ENCODE data around the gene SART1.

The SART1 gene

DNA sequence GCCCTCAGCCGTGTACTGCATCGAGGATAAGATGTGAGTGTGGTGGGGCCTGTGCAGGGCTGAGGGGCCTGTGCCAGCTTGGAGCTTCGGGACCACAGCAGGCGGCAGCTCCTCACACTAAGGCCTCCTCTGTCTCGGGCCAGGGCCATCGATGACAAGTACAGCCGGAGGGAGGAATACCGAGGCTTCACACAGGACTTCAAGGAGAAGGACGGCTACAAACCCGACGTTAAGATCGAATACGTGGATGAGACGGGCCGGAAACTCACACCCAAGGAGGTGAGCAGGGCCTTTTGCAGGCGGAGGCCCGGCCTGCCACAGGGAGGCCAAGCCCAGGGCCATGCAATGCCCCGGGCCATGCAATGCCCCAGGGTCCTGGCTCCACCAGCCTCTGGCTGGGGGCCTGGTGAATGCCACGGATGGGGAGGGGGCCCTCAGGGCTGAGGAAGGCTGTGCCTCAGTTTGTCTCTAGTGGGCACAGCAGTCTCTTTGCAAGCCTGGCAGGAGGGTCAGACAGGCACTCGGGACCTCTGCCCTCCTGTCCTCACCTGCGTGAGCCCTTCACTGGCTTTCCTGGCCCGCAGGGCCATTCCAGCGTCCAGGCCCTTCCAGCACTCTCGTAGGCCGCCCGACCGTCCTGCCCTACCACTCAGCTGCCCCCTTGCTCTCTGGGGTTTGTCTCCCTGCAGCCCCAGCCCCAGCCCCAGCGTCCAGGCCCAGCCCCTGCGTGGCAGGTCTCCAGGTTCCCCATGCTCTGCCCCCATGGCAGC is 16.3 kb downstream of the SART1 start:
- no peak overlapping the region for H3K27ac ChIP-seq
- TF ChIP-seq ZFX (IDR thresholded peaks at IDR 0.05) = no peak
- TF ChIP-seq, protein P1, sequence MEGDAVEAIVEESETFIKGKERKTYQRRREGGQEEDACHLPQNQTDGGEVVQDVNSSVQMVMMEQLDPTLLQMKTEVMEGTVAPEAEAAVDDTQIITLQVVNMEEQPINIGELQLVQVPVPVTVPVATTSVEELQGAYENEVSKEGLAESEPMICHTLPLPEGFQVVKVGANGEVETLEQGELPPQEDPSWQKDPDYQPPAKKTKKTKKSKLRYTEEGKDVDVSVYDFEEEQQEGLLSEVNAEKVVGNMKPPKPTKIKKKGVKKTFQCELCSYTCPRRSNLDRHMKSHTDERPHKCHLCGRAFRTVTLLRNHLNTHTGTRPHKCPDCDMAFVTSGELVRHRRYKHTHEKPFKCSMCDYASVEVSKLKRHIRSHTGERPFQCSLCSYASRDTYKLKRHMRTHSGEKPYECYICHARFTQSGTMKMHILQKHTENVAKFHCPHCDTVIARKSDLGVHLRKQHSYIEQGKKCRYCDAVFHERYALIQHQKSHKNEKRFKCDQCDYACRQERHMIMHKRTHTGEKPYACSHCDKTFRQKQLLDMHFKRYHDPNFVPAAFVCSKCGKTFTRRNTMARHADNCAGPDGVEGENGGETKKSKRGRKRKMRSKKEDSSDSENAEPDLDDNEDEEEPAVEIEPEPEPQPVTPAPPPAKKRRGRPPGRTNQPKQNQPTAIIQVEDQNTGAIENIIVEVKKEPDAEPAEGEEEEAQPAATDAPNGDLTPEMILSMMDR (conservative IDR thresholded peaks at IDR 0.05) = no peak

GRCh38 chr11:65978391-65979238 is 17.1 kb downstream of the SART1 start:
- TF ChIP-seq, protein P1 (conservative IDR thresholded peaks at IDR 0.05) = no peak
- TF ChIP-seq ZFX (IDR thresholded peaks at IDR 0.05) = no peak
- no peak overlapping the region for H3K27ac ChIP-seq

DNA sequence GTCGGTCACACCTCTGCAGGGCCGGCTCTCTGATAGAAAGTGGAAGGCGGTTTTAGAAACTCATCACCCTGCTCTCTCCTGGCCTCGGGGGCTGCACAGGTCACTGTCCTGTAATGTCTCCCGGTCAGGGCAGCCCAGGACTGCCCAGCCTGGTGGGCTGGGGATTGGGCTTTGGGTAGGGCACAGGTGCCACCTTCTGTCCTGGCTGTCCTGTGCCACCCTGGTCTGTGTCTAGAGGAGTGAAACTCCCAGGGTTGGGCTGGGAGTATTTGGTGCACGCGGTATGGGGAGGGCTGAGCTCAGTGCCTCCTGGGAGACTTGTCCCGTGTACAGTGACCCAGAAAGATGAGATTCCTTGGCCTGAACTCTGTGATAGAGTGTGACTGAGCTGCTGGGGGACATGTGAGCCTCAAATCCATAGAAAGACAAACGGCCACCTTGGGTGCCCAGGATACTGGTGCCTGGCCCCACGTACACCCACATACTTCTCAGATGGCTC is 17.8 kb downstream of the SART1 start:
- H3K27ac ChIP-seq = no peak overlapping the region
- TF ChIP-seq ZFX (IDR thresholded peaks at IDR 0.05) = no peak
- TF ChIP-seq, protein P1 (conservative IDR thresholded peaks at IDR 0.05) = no peak

- TF ChIP-seq ZFX (IDR thresholded peaks at IDR 0.05) = no peak
- TF ChIP-seq, protein P1 (conservative IDR thresholded peaks at IDR 0.05) = no peak
Observed at GRCh38 chr11:65981101-65981740, 19.7 kb downstream of the SART1 start.

GRCh38 chr11:65981972-65982823 is 20.7 kb downstream of the SART1 start:
- no peak for TF ChIP-seq ZFX (IDR thresholded peaks at IDR 0.05)
- TF ChIP-seq, protein P1 (conservative IDR thresholded peaks at IDR 0.05) = no peak

More at GRCh38 chr11:65981101-65981740, 19.7 kb downstream of the SART1 start:
- no peak overlapping the region for H3K27ac ChIP-seq

DNA sequence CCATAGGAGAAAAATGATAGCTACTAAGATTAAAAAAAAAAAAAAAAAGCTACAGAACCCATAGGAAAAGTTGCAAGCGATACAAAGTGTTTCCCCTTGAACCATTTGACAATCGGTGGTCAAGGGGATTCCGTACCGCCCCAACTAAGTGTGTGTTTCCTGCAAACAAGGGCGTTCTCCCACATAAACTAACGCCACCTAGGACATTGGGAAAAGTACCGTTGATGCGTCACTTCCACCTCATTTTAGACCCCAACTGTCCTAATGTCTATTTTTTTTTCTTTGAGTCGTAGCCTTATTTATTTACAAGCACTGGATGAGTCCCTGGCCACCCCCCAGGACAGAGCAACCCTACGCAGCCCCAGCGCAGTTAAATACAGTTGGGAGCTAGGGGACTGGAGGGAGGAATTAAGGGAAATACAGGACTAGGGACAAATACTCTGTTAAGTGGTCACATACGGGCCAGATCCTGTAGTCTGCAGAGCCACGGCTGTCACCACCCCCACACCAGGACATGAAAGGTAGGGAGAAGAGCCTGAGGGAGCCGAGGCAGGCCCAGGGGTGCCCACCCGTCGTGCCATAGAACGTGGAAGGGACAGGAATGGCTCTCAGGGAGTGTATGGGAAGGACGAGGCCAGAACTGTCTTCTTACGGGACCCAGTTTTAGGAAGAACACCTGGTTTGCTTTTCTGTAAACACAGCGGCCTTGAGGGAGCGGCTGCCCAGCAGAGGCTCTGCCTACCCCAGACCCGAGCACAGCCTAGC is 21.5 kb downstream of the SART1 start:
- TF ChIP-seq, protein P1 (conservative IDR thresholded peaks at IDR 0.05) = no peak
- TF ChIP-seq ZFX (IDR thresholded peaks at IDR 0.05) = no peak
- no peak overlapping the region for H3K27ac ChIP-seq

More at GRCh38 chr11:65981972-65982823, 20.7 kb downstream of the SART1 start:
- no peak overlapping the region for H3K27ac ChIP-seq
